Stimulated activated CD4-positive, alpha-beta T cell treated with anti-CD3 and anti-CD28 coated beads, Interleukin-2, amount 100 ng/mL, for 24 hours (primary cell): Measurements from ENCODE around the gene LRCH3.
A peak's percentile ranks its signal among the peaks of the same experiment; 100 is the strongest.
"Not testable (repeated sequence)": the region's sequence is repeated elsewhere in the genome, so short reads cannot be mapped to it uniquely, and the experiment has no call there.

Experiments
- DNase-seq, 2 donors: peaks; one replicate each; pipeline ENCODE4 v3.0.0-alpha.2; 2020

LRCH3 gene

DNA sequence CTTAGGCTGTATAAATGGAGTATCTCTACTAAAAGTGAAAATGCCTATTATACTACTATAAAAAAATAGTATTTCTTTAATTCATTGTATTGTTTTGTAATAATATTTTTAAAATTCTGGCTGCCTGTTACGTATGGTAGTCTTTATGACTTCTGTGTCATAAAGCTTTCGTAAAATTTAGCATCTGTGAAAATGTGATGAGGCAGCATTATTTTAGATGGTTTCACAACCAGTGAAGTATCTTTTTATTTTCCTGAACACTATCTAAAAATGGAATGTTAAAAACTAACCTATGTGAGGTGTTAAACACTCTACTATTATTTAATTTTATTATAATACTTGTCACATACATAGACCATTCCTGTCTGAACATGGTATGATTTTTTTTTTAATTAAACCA lies 46.2 kb downstream of the LRCH3 start:
- no peak for DNase-seq

DNA sequence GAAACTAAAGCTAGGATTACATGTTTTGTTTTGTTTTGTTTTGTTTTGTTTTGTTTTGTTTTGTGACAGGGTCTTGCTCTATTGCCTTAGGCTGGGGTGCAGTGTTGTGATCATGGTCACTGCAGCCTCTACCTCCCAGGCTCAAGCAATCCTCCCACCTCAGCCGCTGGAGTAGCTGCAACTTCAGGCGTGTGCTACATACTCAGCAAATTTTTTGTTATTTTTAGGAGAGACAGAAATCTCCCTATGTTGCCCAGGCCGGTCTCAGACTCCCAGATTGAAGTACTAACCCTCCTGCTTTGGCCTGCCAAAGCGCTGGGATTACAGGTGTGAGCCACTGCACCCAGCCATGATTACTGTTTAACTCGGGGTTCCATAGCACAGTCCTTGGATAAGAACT lies 50.7 kb downstream of the LRCH3 start:
- no peak for DNase-seq

DNA sequence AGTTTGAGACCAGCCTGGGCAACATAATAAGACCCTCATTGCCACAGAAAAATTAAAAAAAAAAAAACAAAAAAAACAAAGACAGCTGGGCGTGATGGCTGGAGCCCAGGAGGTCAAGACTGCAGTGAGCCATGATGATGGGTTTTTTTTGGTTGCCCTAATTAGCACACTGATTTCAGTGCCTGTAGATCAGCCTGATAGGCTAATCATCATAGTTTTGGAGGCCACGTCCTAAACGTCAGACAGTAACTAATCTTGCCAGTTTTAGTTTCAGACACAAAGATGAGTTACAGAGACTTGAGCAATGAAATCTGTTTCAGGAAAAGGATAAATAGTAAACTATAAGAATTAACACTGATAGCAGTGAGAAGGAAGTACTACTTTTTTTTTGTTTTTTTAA lies 55.4 kb downstream of the LRCH3 start:
- DNase-seq = no peak

DNA sequence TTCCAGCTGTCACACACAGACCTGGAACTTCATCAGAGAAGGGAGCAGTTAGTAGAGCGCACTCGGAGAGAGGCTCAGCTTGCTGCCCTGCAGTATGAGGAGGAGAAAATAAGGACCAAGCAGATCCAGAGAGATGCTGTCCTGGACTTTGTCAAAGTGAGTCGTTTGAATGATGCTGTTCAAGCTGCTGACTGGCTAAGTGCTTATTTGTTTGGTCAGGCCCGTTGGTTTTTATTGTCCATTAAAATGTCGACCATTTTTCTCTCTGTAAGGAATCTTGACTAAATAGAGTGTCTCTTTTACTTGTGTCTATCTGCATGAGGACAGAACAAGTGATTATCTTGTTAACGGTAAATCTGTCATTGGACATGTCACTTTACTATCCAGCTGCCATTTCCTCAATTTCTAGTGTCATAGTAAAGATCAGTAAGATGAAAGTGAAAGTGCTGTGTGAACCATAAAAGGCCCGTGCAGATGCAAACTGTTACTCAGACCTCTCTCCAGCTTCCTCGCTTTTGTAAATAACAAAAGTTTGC lies 56.9 kb downstream of the LRCH3 start:
- peak in 1 of 2 donors; percentile 19 for DNase-seq

DNA sequence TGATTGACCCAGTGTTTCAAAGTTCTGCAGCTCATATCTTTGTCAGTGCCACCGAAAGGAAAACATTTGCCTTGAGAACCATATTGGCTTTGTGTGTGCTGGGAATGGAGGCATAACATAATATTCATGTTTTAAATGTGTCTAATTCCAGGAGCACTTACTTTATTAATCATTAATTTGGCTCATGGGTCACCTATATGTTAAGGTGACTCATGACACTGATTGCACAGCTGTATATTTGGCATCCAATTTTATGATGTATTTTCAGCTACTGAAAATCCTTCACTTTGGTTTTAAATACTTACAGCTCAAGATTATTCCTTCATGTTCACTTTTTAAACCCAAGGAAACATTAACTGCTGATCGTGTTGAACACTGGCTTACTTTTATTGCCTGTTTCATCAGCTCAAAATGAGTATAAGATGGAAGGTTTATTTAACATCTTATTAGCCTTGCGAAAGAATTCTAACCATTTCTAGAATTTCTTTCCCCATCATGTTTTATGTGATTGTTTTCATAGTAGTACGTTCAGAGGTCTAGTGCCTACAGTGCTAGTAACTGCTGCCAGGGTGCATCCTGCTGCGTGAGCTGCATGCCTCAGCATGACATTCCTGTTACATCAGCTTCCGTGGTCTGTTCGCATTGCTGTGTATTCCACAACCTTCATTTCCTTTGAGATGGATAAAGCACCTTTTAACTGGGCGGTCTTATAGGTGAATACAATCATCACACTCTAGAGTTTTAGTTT lies 63.7 kb downstream of the LRCH3 start:
- DNase-seq = no peak

DNA sequence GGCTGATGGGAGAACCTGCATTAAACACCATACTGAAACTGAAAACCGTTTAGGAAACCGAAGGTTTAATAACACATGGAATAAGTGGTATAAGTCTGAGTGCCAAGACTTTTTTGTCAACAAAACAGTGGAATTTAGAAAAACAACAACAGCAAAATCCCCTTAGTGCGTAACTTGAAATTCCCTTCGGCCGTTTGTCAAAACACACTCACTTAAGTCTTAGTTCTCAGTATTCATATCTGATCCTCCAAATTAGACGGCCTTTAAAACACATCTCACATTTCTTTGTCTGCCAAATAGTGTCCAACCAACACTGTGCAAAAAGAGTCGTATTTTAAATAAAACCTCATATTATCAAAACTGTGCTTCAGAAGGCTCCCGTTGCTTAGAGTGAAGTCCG lies 64.5 kb downstream of the LRCH3 start:
- no peak for DNase-seq

DNA sequence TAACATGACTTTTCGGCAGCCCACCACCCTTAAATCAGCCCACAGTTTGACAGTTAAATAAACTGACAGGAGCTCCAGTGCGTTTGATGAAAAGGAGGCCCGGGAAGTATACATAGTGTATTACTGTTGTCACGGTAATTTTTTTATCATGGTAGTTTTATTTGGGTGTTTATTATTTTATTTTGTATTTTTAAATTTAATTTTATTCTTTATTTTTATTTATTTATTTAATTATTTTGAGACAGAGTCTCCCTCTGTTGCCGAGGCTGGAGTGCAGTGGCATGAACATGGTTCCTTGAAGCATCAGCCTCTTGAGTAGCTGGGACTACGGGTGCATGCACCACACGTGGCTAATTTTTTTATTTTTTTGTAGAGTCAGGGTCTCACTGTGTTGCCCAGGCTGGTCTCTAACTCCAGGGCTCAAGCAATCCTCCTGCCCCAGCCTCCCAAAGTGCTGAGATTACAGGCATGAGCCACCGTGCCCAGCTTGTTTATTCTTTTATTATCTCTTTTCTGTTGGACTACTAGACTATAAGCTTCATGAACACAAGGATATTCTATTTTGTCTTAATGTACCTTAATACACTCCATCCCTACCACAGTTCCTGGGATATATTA lies 65.3 kb downstream of the LRCH3 start:
- DNase-seq = no peak

DNA sequence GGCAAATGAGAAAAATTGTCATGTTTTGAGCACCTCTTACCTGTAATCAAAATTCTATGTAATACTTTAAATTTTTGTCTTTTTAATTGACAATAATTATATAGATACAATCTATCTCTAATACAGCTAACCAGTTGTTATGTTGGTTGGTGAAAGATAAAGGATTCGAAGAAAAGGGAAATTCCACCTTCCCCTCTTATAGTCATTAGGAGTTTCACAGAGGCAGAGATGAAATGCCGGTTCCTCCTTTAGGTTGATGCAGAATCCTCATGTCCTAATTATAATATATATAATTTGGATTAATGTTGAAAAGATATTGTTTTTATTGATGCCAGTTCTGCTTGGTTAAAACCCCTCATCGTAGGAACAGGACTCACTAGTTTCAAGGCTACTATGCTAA lies 67.1 kb downstream of the LRCH3 start:
- DNase-seq = no peak

DNA sequence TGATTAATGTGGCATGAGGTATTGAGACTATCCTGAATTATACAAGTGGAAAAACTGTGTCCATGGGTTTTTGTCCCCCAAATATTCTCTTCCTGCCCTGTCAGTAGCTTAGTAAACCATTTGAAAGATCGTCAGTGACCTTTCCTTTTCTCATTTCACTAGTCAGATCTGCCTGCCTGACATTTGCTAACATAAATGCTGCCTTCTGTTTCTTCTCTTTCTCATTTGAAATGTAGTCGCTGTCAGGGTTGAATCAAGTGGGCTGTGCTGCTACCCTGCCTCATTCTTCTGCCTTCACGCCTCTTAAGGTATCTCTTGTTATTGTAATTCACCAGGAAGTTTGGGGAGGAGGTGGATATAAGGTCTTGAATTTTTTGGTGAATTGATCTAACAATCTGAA lies 67.5 kb downstream of the LRCH3 start:
- DNase-seq = no peak

DNA sequence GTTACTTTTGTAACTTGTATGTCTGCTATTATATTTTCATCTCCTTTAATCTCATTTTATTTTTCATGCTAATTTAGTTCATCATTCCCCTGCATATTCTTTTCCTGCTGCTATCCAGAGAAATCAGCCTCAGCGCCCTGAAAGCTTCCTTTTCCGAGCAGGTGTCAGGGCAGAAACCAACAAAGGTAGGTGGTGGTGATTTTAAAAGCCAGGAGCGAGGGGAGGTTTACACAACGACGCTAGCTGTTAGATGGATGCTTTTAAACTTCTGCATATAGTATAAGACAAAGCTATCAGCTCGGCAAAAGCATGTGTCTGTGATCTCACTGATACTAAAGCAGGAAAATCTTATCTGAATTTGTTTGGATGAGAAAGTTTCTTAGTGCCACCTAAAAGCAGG lies 75.0 kb downstream of the LRCH3 start:
- DNase-seq = no peak

DNA sequence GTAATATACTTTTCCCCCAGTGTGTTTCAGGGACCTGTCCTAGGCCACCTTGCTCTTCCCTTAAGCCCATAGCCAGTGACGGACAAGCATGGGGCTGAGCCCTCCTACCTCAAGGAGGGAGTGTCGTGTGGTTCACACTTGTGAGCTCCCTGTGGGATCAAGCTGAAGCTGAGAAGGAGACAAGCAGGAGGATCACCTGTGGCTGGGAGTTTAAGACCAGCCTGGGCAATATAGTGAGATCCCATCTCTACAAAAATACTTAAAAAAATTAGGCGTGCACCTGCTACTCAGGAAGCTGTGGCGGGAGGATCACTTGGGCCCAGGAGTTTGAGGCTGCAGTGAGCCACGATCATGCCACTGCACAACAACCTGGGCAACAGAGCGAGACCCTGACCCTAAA lies 82.3 kb downstream of the LRCH3 start:
- DNase-seq = no peak

DNA sequence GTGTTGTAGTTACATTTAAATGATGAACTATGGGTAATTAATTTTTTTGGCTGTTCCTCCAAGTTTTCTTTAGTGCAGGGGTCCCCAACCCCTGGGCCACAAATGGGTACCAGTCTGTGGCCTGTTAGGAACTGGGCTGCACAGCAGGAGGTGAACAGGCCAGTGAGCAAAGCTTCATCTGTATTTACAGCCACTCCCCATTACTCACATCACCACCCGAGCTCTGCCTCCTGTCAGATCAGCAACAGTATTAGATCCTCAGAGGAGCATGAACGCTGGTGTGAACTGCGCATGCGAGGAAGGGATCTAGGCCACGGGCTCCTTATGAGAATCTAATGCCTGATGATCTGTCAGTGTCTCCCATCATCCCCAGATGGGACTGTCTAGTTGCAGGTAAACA lies 83.0 kb downstream of the LRCH3 start:
- no peak for DNase-seq

DNA sequence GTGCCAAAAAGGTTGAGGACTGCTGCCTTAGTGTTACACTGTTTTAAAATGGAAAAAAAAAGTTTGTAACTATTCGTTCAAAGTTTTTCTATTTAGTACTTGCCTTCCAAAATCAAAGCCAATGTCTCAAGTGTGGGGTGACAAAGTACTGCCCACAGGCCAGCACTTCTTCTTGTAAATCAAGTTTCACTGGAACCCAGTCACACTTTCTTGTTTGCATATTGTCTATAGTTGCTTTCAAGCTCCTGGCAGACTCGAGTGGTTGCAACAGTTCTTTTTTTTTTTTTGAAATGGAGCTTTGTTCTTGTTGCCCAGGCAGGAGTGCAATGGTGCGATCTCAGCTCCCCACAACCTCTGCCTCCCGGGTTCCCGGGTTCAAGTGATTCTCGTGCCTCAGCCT lies 83.6 kb downstream of the LRCH3 start:
- no peak for DNase-seq

DNA sequence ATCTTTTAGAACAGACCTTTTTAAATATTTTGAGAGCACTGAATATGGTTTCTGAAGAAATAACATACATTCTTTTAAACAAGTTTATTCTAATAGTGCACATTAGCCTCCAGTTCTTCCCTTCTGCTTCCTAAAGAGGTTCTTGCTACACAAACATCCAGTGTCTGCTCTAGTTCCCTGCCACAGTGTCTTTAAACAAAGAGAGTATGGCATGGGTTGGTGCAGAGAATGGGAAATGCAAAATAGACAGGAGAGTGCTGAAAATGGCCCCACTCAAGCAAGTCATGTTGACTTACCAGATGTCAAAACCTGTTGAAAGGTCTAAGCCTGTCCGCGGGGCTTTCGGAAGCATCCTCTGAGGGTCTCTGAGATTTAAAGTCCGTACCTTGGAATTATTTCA lies 86.8 kb downstream of the LRCH3 start:
- DNase-seq = no peak

DNA sequence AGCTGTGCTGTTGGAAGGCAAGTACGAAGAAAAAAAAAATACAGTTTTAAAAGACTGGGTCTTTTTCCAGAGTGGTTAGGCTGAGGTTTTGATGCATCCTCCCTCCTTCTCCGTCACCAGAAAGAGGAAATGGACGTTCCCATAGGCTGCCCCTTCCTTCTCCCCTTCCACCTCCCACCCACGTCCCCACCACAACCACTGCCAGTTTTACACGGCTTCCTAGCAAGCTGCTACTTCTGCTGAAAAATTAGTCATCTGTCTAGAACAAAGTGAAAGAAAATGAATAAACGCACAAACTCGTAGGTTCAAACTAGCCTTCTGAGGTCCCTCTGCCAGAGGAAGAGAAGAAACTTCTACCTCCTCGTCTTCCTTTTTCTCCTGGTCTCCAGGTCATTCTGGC lies 87.4 kb downstream of the LRCH3 start:
- DNase-seq = peak; percentile 52 to 71

DNA sequence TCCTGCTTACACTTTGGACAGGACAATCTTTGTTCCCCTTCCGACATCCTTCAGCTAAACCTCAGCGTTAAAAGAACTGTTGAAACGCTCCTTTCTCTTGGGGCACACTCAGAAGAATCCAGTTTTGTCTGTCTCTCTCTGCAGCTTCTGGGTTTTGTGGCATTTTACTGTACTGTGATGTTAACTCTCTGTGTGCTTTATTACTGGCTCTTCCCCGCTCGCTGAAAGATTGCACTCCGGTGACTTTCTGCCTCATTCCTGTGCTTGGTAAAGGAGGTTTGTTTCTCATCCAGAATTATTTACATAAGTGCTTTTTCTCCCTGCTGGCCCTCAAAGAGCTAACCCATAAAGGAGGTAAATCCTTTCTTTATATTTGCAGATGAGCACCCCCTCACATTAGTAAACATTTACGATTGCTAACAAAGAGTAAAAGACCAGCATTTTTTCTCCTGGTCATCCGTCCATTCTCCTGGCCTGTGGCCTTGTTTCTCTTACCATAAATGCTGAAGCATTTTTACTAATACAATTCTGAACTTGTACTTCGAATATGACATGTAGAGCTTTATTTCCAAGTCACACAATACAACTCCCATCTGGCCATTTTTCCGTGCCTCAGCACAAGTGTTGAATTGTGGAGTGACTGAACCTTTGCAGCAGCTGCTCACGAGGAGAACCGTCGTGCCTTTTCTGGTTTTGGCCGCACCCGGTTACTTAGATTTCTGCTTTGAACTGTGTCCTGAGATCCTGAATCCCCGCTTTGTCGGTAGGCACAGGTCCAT lies 89.6 kb downstream of the LRCH3 start:
- no peak for DNase-seq

DNA sequence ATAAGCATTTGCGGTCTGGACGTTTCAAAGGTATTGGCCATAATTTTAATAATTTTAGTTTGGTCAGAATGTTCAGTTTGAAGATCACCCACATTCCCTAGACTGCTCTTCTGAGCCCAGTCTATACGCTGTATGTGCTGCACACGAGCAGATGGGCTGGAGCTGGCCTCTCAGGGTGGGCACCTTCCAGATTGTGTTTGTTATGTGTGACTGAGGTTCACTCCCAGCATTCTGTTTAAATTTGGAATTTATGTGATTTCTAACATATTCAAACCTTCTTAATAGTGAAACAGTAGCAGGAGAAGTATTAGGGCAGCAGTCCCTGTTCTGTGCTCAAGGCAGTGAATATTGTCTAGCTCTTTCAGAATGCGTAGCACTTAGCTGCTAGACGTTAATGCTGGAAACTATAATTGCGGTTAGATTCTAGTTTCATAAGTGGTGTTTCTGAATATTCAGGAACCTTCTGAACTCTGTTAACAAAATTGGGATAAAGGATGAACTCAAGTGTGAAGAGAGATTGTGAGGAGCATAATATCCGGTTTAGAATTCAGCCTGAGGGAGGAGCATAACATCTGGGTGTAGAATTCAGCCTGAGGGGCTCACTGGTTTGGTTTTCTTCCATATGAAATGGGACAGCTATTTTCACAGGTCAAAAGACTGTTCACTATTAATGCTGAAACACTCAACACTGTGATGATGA lies 90.4 kb downstream of the LRCH3 start:
- DNase-seq = no peak

DNA sequence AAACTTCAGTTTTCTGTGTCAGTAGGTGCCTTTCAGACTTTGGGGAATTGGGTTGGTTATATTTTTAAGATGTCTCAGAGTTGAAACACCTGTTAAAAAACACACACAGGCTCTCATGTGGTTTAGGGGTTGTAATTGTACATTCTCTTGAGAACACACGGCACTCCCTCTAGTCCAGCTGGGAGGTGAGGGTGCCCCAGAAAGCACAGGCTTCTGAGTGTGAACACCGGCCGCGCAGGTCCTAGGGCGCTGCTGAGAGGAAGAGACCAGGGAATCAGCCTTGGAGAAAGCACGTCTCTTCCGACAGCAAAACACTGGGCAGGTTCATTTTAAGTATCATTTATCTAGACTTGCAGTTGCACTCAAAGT lies 90.9 kb downstream of the LRCH3 start:
- no peak for DNase-seq

DNA sequence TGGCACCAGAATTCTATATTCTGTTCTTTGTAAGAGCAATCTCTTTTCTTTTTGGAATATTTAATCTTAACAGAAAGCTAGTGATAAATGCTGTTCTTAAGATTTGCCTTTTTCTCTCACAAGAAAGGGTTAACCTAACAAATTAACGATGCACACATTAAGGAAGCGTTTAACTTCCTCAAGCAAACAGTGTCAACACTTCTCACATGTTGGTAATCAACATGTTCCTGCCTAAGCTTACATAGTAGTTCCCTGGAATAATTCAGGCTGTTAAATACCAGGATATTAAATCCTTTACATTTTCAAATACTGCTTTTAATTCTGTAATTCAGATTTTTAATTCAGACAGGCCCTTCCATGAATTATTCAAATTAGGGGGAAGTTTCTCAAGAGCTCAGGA lies 91.5 kb downstream of the LRCH3 start:
- no peak for DNase-seq

DNA sequence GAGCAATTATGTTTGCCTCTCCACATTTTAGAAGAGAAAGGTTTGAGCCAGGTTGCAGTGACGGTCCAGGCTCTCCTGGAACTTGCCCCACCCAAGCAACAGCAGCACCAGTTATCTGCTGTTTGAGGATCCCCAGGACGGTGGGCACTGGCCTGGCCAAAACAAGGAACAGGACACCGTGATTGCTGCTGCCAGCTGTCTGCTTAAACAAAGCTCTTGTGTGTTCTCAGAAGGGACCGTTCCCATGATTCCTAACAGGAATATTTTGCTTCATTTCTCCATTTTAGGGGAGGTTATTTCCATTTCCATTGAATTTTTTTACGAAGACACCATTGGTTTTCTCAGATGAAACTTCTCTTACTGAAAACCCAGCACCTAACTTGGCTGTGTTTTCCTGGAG lies 92.5 kb downstream of the LRCH3 start:
- DNase-seq = no peak

DNA sequence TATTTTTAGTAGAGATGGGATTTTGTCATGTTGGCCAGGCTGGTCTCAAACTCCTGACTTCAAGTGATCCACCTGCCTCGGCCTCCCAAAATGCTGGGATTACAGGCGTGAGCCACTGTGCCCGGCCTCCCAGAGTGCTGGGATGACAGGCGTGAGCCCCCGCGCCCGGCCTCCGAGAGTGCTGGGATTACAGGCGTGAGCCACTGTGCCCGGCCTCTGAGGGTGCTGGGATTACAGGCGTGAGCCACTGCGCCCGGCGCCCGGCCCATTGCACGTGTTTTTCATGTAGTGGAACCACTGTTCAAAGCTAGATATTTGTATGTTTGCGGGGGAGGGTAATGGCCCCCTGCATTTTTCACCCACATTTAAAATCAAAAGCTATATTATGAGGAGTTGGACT lies 93.3 kb downstream of the LRCH3 start:
- not testable (repeated sequence) for DNase-seq

DNA sequence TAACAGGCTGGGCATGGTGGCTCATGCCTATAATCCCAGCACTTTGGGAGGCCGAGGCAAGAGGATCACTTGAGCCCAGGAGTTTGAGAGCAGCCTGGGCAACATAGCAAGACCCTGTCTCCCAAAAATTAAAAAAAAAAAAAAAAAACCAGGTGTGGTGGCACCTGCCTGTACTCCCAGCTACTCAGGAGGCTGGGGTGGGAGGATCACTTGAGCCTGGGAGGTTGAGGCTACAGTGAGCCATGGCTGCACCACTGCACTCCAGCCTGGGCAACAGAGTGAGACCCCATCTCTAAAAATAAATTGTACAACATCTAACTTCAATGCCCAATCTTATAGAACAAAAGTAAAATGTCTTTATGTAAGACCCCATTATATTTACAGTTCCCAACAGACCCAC lies 95.0 kb downstream of the LRCH3 start:
- not testable (repeated sequence) for DNase-seq

DNA sequence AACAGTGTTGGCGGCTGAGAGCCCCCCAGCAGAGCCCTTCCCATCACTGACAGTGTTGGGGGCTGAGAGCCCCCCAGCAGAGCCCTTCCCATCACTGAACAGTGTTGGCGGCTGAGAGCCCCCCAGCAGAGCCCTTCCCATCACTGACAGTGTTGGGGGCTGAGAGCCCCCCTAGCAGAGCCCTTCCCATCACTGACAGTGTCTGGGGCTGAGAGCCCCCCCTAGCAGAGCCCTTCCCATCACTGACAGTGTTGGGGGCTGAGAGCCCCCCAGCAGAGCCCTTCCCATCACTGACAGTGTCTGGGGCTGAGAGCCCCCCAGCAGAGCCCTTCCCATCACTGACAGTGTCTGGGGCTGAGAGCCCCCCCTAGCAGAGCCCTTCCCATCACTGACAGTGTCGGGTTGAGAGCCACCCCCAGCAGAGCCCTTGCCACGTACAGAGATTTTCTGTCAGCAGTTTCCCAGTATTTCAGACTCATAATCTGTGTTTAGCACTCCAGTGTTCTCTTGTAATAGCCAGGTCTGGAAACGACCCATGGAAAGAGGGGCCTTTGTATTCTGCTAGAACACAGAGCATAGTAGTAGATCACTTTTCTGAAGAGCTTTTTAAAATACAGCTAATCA lies 96.5 kb downstream of the LRCH3 start:
- DNase-seq = not testable (repeated sequence)
